ENCODE results near the gene PHPT1. TPM values are rescaled to one million over a fixed set of nuclear protein-coding genes. Genes with fewer than 3 reads are reported as not detected.
A peak's percentile ranks its signal among the peaks of the same experiment; 100 is the strongest.

Gene PHPT1
- total RNA-seq, 1 donor from 2014 or later = 215 TPM

DNA sequence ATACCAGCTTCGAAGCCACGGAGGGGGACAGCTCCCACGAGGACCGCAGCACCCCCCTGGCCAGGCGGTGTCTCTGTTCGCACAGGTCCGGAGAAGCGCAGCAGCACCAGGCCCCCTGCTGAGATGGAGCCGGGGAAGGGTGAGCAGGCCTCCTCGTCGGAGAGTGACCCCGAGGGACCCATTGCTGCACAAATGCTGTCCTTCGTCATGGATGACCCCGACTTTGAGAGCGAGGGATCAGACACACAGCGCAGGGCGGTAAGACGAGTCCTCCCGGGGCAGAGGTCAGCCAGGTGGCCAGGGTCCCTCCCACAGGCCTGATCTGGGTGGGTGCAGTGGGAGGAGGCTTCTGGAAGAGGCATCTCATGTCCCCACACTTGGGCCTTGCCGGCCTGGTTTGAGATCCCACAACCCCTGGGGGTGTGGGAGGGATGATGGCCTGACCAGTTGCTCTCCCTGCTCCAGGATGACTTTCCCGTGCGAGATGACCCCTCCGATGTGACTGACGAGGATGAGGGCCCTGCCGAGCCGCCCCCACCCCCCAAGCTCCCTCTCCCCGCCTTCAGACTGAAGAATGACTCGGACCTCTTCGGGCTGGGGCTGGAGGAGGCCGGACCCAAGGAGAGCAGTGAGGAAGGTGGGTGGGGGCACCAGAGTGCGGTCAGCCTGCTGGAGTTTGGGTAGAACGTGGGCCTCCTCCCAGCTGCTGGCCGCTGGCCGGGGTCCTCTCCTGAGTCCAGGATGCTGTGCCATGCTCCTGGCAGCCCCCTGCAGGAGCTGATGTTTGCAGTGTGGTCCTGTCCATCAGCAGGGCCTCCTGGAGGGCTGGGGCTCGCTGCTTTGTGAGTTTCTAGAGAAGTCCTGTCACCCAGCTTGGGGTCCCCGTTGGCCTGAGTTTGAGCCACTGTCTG lies 9.7 kb upstream of the PHPT1 start:
- no peak overlapping the region for H3K4me3 ChIP-seq (ENCODE audit: insufficient read depth, low read depth, low read length)
- no peaks in the 10 kb centered on the region for H3K79me2 ChIP-seq (ENCODE audit: insufficient read depth, low read length)
- peaks cover 13% of the 10 kb centered on the region for H3K4me1 ChIP-seq (ENCODE audit: insufficient read depth, low read length)
- H3K9me3 ChIP-seq (ENCODE audit: insufficient read depth, low read depth, low read length) = no peaks in the 10 kb centered on the region
- no peak overlapping the region for H3K4me3 Mint-ChIP-seq (ENCODE audit: unreplicated experiment)
- no peaks in the 10 kb centered on the region for H3K27me3 ChIP-seq (ENCODE audit: insufficient read depth, low read length)
- H3K4me1 Mint-ChIP-seq (ENCODE audit: low read depth, unreplicated experiment) = peaks cover 12% of the 10 kb centered on the region
- H3K4me2 ChIP-seq (ENCODE audit: low read length) = no peak overlapping the region
- H3K27ac ChIP-seq (ENCODE audit: low read depth, low read length) = no peak overlapping the region
- H3K9me3 Mint-ChIP-seq (ENCODE audit: unreplicated experiment) = no peaks in the 10 kb centered on the region
- H3K27ac Mint-ChIP-seq (ENCODE audit: unreplicated experiment) = no peak overlapping the region
- H4K20me1 ChIP-seq (ENCODE audit: insufficient read depth, low read length) = peaks cover 15% of the 10 kb centered on the region
- no peaks in the 10 kb centered on the region for H3K36me3 Mint-ChIP-seq (ENCODE audit: low read depth, unreplicated experiment)
- DNase-seq (ENCODE audit: low read depth) (no peak), FAIRE-seq (no peak)
- no peak overlapping the region for H2AFZ ChIP-seq (ENCODE audit: low read depth, low read length)
- no peaks in the 10 kb centered on the region for H3K27me3 Mint-ChIP-seq (ENCODE audit: low read depth, unreplicated experiment)
- no peak overlapping the region for H3K9ac ChIP-seq (ENCODE audit: low read length)
- H3K36me3 ChIP-seq (ENCODE audit: insufficient read depth, low read length) = no peaks in the 10 kb centered on the region
- no peak for TF ChIP-seq EZH2 (IDR thresholded peaks at IDR 0.05; ENCODE audit: insufficient read depth, low read length)
- TF ChIP-seq, protein P1, sequence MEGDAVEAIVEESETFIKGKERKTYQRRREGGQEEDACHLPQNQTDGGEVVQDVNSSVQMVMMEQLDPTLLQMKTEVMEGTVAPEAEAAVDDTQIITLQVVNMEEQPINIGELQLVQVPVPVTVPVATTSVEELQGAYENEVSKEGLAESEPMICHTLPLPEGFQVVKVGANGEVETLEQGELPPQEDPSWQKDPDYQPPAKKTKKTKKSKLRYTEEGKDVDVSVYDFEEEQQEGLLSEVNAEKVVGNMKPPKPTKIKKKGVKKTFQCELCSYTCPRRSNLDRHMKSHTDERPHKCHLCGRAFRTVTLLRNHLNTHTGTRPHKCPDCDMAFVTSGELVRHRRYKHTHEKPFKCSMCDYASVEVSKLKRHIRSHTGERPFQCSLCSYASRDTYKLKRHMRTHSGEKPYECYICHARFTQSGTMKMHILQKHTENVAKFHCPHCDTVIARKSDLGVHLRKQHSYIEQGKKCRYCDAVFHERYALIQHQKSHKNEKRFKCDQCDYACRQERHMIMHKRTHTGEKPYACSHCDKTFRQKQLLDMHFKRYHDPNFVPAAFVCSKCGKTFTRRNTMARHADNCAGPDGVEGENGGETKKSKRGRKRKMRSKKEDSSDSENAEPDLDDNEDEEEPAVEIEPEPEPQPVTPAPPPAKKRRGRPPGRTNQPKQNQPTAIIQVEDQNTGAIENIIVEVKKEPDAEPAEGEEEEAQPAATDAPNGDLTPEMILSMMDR (IDR thresholded peaks at IDR 0.05; ENCODE audit: insufficient read depth, low read depth, low read length) = no peak

- Mint-ChIP-seq H3K36me3 (ENCODE audit: low read depth, unreplicated experiment) (no peaks in the 10 kb centered on the region), H3K4me1 (ENCODE audit: low read depth, unreplicated experiment) (peaks cover 12% of the 10 kb centered on the region), H3K9me3 (ENCODE audit: unreplicated experiment) (no peaks in the 10 kb centered on the region), H3K27me3 (ENCODE audit: low read depth, unreplicated experiment) (no peaks in the 10 kb centered on the region), H3K27ac (ENCODE audit: unreplicated experiment) (no peak overlapping the region), H3K4me3 (ENCODE audit: unreplicated experiment) (peak overlapping the region; percentile 74)
- Histone ChIP-seq H3K9ac (ENCODE audit: low read length) (no peak overlapping the region), H3K4me2 (ENCODE audit: low read length) (no peak overlapping the region), H3K27ac (ENCODE audit: low read depth, low read length) (no peak overlapping the region), H3K36me3 (ENCODE audit: insufficient read depth, low read length) (no peaks in the 10 kb centered on the region), H3K27me3 (ENCODE audit: insufficient read depth, low read length) (no peaks in the 10 kb centered on the region), H3K79me2 (ENCODE audit: insufficient read depth, low read length) (no peaks in the 10 kb centered on the region), H4K20me1 (ENCODE audit: insufficient read depth, low read length) (peaks cover 15% of the 10 kb centered on the region), H2AFZ (ENCODE audit: low read depth, low read length) (no peak overlapping the region), H3K9me3 (ENCODE audit: insufficient read depth, low read depth, low read length) (peaks cover 2% of the 10 kb centered on the region), H3K4me3 (ENCODE audit: insufficient read depth, low read depth, low read length) (no peak overlapping the region), H3K4me1 (ENCODE audit: insufficient read depth, low read length) (peaks cover 13% of the 10 kb centered on the region)
- no peak for DNase-seq (ENCODE audit: low read depth)
- no peak for FAIRE-seq
- no peak for TF ChIP-seq EZH2 (IDR thresholded peaks at IDR 0.05; ENCODE audit: insufficient read depth, low read length)
- TF ChIP-seq, protein P1 (IDR thresholded peaks at IDR 0.05; ENCODE audit: insufficient read depth, low read depth, low read length) = no peak
Measured at GRCh38 chr9:136840140-136840876, 8.9 kb upstream of the PHPT1 start.

Data from astrocyte (in vitro differentiated cells and primary cell).